ENCODE data around the gene KCNIP1. TPM values are rescaled to one million over a fixed set of nuclear protein-coding genes. Genes with fewer than 3 reads are reported as not detected.

KCNIP1 gene
- total and polyA plus RNA-seq, 2 experiments from 2014 or later: 0.43 to 0.80 TPM

GRCh38 chr5:170640731-170641588 is 137.1 kb downstream of the KCNIP1 start:
- WGBS (ENCODE audit: low lambda C conversion rate, missing lambda C conversion rate): 89% methylated on average over 13 of the region's 13 CpGs

DNA sequence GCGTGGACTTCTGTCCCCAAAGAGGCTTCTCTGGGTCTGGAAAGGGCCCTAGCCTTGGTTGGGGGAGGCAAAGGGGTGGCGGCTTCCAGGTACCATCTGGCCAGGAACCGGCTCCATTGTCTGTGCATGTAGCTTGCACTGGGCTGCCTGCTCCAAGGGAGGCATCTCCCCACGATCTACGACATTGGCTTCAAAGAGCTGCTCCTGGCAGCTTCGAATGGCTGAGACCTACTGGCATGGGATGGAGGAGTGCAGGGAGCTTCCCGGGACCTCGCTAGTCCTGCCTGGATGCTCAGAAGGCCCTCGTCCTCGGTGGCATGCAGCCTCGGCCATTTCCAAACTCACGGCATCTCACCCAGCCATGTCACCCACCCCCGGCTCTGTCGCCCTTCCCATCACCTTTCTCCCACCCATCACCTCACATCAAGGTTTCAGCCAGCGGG is 137.8 kb downstream of the KCNIP1 start:
- no peaks in the 10 kb centered on the region for H3K9me3 ChIP-seq (ENCODE audit: low read depth)
- 91% methylated on average over 15 of the region's 15 CpGs for WGBS (ENCODE audit: low lambda C conversion rate, missing lambda C conversion rate)
- no peak for DNase-seq (ENCODE audit: low spot score)

More at GRCh38 chr5:170640731-170641588, 137.1 kb downstream of the KCNIP1 start:
- Histone ChIP-seq H3K27me3 (no peaks in the 10 kb centered on the region), H3K9me2 (replicated peaks; ENCODE audit: insufficient read depth) (no peaks in the 10 kb centered on the region), H2AFZ (no peak overlapping the region), H3K9me3 (ENCODE audit: low read depth) (no peaks in the 10 kb centered on the region), H3K36me3 (replicated peaks; ENCODE audit: insufficient read depth, low read depth) (no peaks in the 10 kb centered on the region), H4K20me1 (ENCODE audit: insufficient read depth, poor library complexity, severe bottlenecking) (no peaks in the 10 kb centered on the region), H3K4me2 (no peak overlapping the region), H3K79me2 (no peaks in the 10 kb centered on the region), H3K4me1 (ENCODE audit: insufficient read depth) (no peaks in the 10 kb centered on the region), H3K27ac (no peak overlapping the region), H3K4me3 (no peak overlapping the region)
- no peak for TF ChIP-seq EZH2 (IDR thresholded peaks at IDR 0.05; ENCODE audit: borderline replicate concordance)
- DNase-seq (ENCODE audit: low spot score): no peak

DNA sequence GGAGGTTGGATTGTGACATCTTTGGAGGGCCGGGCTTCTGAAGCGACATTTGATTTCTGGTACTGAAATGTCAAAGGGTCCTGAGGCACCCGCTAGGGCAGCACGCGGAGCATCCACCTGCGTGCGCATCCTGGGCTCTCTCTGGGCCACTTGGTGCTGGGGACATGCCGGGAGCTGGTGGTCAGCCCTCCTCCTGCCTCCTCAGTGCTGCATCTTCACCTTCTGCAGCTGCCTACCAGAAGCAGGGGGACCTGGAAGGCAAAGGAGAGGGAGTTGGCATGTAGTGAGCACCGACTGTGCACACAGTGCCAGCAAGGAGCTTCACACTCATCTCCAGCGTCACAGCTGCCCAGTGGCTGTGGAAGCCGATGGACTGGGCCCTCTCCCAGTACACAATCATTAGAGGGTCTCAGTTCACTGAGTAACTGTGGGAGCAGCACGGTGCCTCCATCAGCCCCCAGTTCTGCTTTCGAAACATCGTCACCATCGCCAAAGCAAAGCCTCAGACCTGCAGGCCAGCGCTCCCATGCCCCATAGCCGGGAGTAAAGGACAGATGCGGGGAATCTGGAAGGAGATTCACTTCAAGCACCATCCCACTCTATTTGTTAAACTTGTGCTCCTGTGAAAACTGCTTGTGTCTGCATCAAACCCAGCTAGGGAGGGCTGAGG is 138.4 kb downstream of the KCNIP1 start:
- Histone ChIP-seq H2AFZ (no peak overlapping the region), H3K27ac (no peak overlapping the region), H3K4me3 (no peak overlapping the region), H3K9me2 (replicated peaks; ENCODE audit: insufficient read depth) (no peaks in the 10 kb centered on the region), H4K20me1 (ENCODE audit: insufficient read depth, poor library complexity, severe bottlenecking) (no peaks in the 10 kb centered on the region), H3K79me2 (no peaks in the 10 kb centered on the region), H3K4me1 (ENCODE audit: insufficient read depth) (no peaks in the 10 kb centered on the region), H3K4me2 (no peak overlapping the region), H3K9me3 (ENCODE audit: low read depth) (no peaks in the 10 kb centered on the region), H3K27me3 (no peaks in the 10 kb centered on the region), H3K36me3 (replicated peaks; ENCODE audit: insufficient read depth, low read depth) (no peaks in the 10 kb centered on the region)
- DNase-seq (ENCODE audit: low spot score): no peak
- WGBS (ENCODE audit: low lambda C conversion rate, missing lambda C conversion rate): 91% methylated on average over 18 of the region's 18 CpGs
- TF ChIP-seq, protein P1, sequence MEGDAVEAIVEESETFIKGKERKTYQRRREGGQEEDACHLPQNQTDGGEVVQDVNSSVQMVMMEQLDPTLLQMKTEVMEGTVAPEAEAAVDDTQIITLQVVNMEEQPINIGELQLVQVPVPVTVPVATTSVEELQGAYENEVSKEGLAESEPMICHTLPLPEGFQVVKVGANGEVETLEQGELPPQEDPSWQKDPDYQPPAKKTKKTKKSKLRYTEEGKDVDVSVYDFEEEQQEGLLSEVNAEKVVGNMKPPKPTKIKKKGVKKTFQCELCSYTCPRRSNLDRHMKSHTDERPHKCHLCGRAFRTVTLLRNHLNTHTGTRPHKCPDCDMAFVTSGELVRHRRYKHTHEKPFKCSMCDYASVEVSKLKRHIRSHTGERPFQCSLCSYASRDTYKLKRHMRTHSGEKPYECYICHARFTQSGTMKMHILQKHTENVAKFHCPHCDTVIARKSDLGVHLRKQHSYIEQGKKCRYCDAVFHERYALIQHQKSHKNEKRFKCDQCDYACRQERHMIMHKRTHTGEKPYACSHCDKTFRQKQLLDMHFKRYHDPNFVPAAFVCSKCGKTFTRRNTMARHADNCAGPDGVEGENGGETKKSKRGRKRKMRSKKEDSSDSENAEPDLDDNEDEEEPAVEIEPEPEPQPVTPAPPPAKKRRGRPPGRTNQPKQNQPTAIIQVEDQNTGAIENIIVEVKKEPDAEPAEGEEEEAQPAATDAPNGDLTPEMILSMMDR (IDR thresholded peaks at IDR 0.05; ENCODE audit: poor library complexity): no peak
- TF ChIP-seq EZH2 (IDR thresholded peaks at IDR 0.05; ENCODE audit: borderline replicate concordance): no peak
- TF ChIP-seq EZH2phosphoT487 (IDR thresholded peaks at IDR 0.05; ENCODE audit: low read depth, severe bottlenecking, unreplicated experiment): no peak

More for the DNA sequence above, 137.8 kb downstream of the KCNIP1 start:
- no peak overlapping the region for H3K27ac ChIP-seq
- no peak overlapping the region for H2AFZ ChIP-seq
- H3K36me3 ChIP-seq (replicated peaks; ENCODE audit: insufficient read depth, low read depth): no peaks in the 10 kb centered on the region
- TF ChIP-seq EZH2phosphoT487 (IDR thresholded peaks at IDR 0.05; ENCODE audit: low read depth, severe bottlenecking, unreplicated experiment): no peak
- no peak for TF ChIP-seq EZH2 (IDR thresholded peaks at IDR 0.05; ENCODE audit: borderline replicate concordance)
- TF ChIP-seq, protein P1 (IDR thresholded peaks at IDR 0.05; ENCODE audit: poor library complexity): no peak
- no peaks in the 10 kb centered on the region for H3K4me1 ChIP-seq (ENCODE audit: insufficient read depth)
- H3K27me3 ChIP-seq: no peaks in the 10 kb centered on the region
- no peak overlapping the region for H3K4me3 ChIP-seq
- H3K9me2 ChIP-seq (replicated peaks; ENCODE audit: insufficient read depth): no peaks in the 10 kb centered on the region
- H3K79me2 ChIP-seq: no peaks in the 10 kb centered on the region
- no peak overlapping the region for H3K4me2 ChIP-seq
- no peaks in the 10 kb centered on the region for H4K20me1 ChIP-seq (ENCODE audit: insufficient read depth, poor library complexity, severe bottlenecking)

All from hepatocyte (in vitro differentiated cells).